H9 (cell line): ENCODE results near the gene PRDX3. TPM values are rescaled to one million over a fixed set of nuclear protein-coding genes. Genes with fewer than 3 reads are reported as not detected.

Experiments
- DNase-seq: peaks from one replicate; pipeline ENCODE4 v3.0.0-alpha.2; 2017
- H2AFZ ChIP-seq: one replicate; pipeline ENCODE4 v1.6.1; 2013; ENCODE audit warnings: mild to moderate bottlenecking, low read length, control low read depth, moderate library complexity
- H2AK5ac ChIP-seq: 2 replicates; pipeline ENCODE4 v1.6.1; 2013; ENCODE audit warnings: low read length, control low read depth, mixed read lengths; ENCODE audit not compliant: insufficient read length
- H2BK120ac ChIP-seq: one replicate; pipeline ENCODE4 v1.6.1; 2013; ENCODE audit warnings: low read depth, mild to moderate bottlenecking, low read length, control low read depth, inconsistent platforms; ENCODE audit not compliant: poor library complexity, severe bottlenecking
- H2BK12ac ChIP-seq: 2 replicates; pipeline ENCODE4 v1.6.1; 2013; ENCODE audit warnings: low read length, control low read depth, mixed read lengths, low read depth; ENCODE audit not compliant: insufficient read length
- H2BK15ac ChIP-seq: 2 replicates; pipeline ENCODE4 v1.6.1; 2013; ENCODE audit warnings: low read depth, low read length, control low read depth
- H2BK20ac ChIP-seq: one replicate; pipeline ENCODE4 v1.6.1; 2013; ENCODE audit warnings: low read depth, mild to moderate bottlenecking, low read length, control low read depth, inconsistent platforms; ENCODE audit not compliant: poor library complexity, severe bottlenecking
- H2BK5ac ChIP-seq: 2 replicates; pipeline ENCODE4 v1.6.1; 2013; ENCODE audit warnings: low read length, control low read depth, mixed read lengths; ENCODE audit not compliant: insufficient read length
- H3K14ac ChIP-seq: 2 replicates; pipeline ENCODE4 v1.6.1; 2013; ENCODE audit warnings: low read length, control low read depth; ENCODE audit not compliant: insufficient read depth
- H3K18ac ChIP-seq: 2 replicates; pipeline ENCODE4 v1.6.1; 2013; ENCODE audit warnings: low read depth, mild to moderate bottlenecking, mixed read lengths, low read length, control low read depth; ENCODE audit not compliant: insufficient read length
- H3K23ac ChIP-seq: 2 replicates; pipeline ENCODE4 v1.6.1; 2013; ENCODE audit warnings: low read length, control low read depth, mixed read lengths, low read depth; ENCODE audit not compliant: insufficient read length
- H3K23me2 ChIP-seq: 2 replicates; pipeline ENCODE4 v1.6.1; 2013; ENCODE audit warnings: low read depth, mild to moderate bottlenecking, mixed read lengths, low read length, control low read depth; ENCODE audit not compliant: insufficient read length, poor library complexity, severe bottlenecking
- H3K27ac ChIP-seq: 2 replicates; pipeline ENCODE4 v1.5.1; 2013; ENCODE audit warnings: low read length, control low read depth, mixed read lengths, low read depth; ENCODE audit not compliant: insufficient read length
- H3K27me3 ChIP-seq: 2 replicates; pipeline ENCODE4 v1.6.1; 2013; ENCODE audit warnings: low read length, control low read depth, inconsistent platforms; ENCODE audit not compliant: insufficient read depth
- H3K4ac ChIP-seq: 2 replicates; pipeline ENCODE4 v1.6.1; 2013; ENCODE audit warnings: low read depth, mild to moderate bottlenecking, control low read depth, inconsistent platforms, low read length, moderate library complexity
- H3K4me1 ChIP-seq: 2 replicates; pipeline ENCODE4 v1.6.1; 2013; ENCODE audit warnings: low read length, control low read depth, inconsistent platforms; ENCODE audit not compliant: insufficient read depth
- H3K4me2 ChIP-seq: 2 replicates; pipeline ENCODE4 v1.6.1; 2013; ENCODE audit warnings: low read length, control low read depth, mixed read lengths; ENCODE audit not compliant: insufficient read length, insufficient read depth
- H3K56ac ChIP-seq: 2 replicates; pipeline ENCODE4 v1.6.1; 2013; ENCODE audit warnings: low read depth, mild to moderate bottlenecking, mixed read lengths, low read length, control low read depth; ENCODE audit not compliant: insufficient read length
- H3K79me1 ChIP-seq: 2 replicates; pipeline ENCODE4 v1.6.1; 2013; ENCODE audit warnings: low read depth, mild to moderate bottlenecking, moderate library complexity, low read length, control low read depth, inconsistent platforms; ENCODE audit not compliant: insufficient read depth, poor library complexity, severe bottlenecking
- H3K79me2 ChIP-seq: 2 replicates; pipeline ENCODE4 v1.6.1; 2013; ENCODE audit warnings: low read length, control low read depth, inconsistent platforms; ENCODE audit not compliant: insufficient read depth
- H3K9ac ChIP-seq: 2 replicates; pipeline ENCODE4 v1.6.1; 2013; ENCODE audit warnings: low read length, control low read depth, mixed read lengths; ENCODE audit not compliant: insufficient read length; ENCODE audit errors: extremely low read depth
- H3K9me3 ChIP-seq: one replicate; pipeline ENCODE4 v1.6.1; 2013; ENCODE audit warnings: low read depth, low read length, inconsistent platforms; ENCODE audit not compliant: control insufficient read depth
- H3T11ph ChIP-seq: one replicate; pipeline ENCODE4 v1.6.1; 2013; ENCODE audit warnings: mild to moderate bottlenecking, low read length, control low read depth, inconsistent platforms
- H4K20me1 ChIP-seq: one replicate; pipeline ENCODE4 v1.6.1; 2013; ENCODE audit not compliant: control insufficient read depth, insufficient read length, insufficient read depth
- H4K5ac ChIP-seq: 2 replicates; pipeline ENCODE4 v1.6.1; 2013; ENCODE audit warnings: low read depth, mild to moderate bottlenecking, mixed read lengths, low read length, control low read depth; ENCODE audit not compliant: insufficient read length
- H4K8ac ChIP-seq: replicated peaks from 2 replicates; pipeline ENCODE4 v1.6.1; 2013; ENCODE audit warnings: low read length, control low read depth, mixed read lengths, low read depth; ENCODE audit not compliant: insufficient read length
- H4K91ac ChIP-seq: 2 replicates; pipeline ENCODE4 v1.6.1; 2013; ENCODE audit warnings: low read depth, mild to moderate bottlenecking, moderate library complexity, mixed read lengths, low read length, control low read depth; ENCODE audit not compliant: insufficient read length
- H3K27ac Mint-ChIP-seq, 3 experiments: 2 replicates in 2 of 3; 3 replicates in 1 of 3; pipeline ENCODE4 v1.8.0; 2020 to 2021; ENCODE audit warnings: mixed read lengths in 3 of 3, mild to moderate bottlenecking in 1 of 3, moderate library complexity in 1 of 3
- H3K27me3 Mint-ChIP-seq: 2 replicates; pipeline ENCODE4 v1.8.0; 2021; ENCODE audit warnings: low read depth, mild to moderate bottlenecking, moderate library complexity, mixed read lengths
- H3K36me3 Mint-ChIP-seq, 3 experiments: 2 replicates in 2 of 3; 3 replicates in 1 of 3; pipeline ENCODE4 v1.8.0; 2020 to 2021; ENCODE audit warnings: low read depth in 3 of 3, mixed read lengths in 3 of 3; ENCODE audit not compliant: insufficient read depth in 1 of 3
- H3K4me1 Mint-ChIP-seq, 2 experiments: 2 replicates each; pipeline ENCODE4 v1.8.0; 2020; ENCODE audit warnings: mixed read lengths in 2 of 2
- H3K4me3 Mint-ChIP-seq, 2 experiments: 2 replicates in 1 of 2; 3 replicates in 1 of 2; pipeline ENCODE4 v1.8.0; 2020 to 2021; ENCODE audit warnings: mild to moderate bottlenecking in 2 of 2, mixed read lengths in 2 of 2, moderate library complexity in 1 of 2
- H3K9me3 Mint-ChIP-seq, 2 experiments: 2 replicates in 1 of 2; 3 replicates in 1 of 2; pipeline ENCODE4 v1.8.0; 2020; ENCODE audit warnings: mild to moderate bottlenecking in 2 of 2, mixed read lengths in 2 of 2, moderate library complexity in 1 of 2
- CTCF ChIP-seq: fragments of 200-600 bp; sonication (generic); conservative IDR thresholded peaks from 3 replicates; pipeline ENCODE4 v1.8.0; 2021; ENCODE audit warnings: antibody characterized with exemption, mild to moderate bottlenecking
- WGBS: extraction: QIAGEN DNeasy Blood & Tissue Kit; methylation state at CpG from one replicate; pipeline ENCODE4 v1.1.7; 2013; ENCODE audit warnings: missing lambda C conversion rate, low lambda C conversion rate, mixed read lengths; ENCODE audit not compliant: insufficient read length; ENCODE audit errors: extremely low coverage; 5-methylcytosine and 5-hydroxymethylcytosine counted together
- total RNA-seq: library from RNA; stranded (reverse); gene quantifications from 2 replicates; pipeline ENCODE4 v1.2.1, GENCODE V29; 2021

The PRDX3 gene
- total RNA-seq, 1 experiment from 2014 or later: 181 TPM

- H3K4me3 Mint-ChIP-seq: no peak overlapping the region
These were observed 46.6 kb upstream of the PRDX3 start for GRCh38 chr10:119225083-119225658.

More at GRCh38 chr10:119225083-119225658, 46.6 kb upstream of the PRDX3 start:
- Mint-ChIP-seq H3K36me3 (no peaks in the 10 kb centered on the region), H3K9me3 (no peaks in the 10 kb centered on the region), H3K4me1 (peaks cover 16 to 17% of the 10 kb centered on the region in 2 experiments), H3K27me3 (no peaks in the 10 kb centered on the region), H3K27ac (no peak overlapping the region; a peak in 1 of 7 replicates)
- no peak overlapping the region for H3K9ac ChIP-seq
- H3K56ac ChIP-seq: no peak overlapping the region
- no peak overlapping the region for H2BK5ac ChIP-seq
- no peak overlapping the region for H2BK120ac ChIP-seq
- H4K8ac ChIP-seq: no peak overlapping the region
- no peak overlapping the region for H4K91ac ChIP-seq
- no peak overlapping the region for H2AK5ac ChIP-seq
- H2BK12ac ChIP-seq: no peak overlapping the region
- no peaks in the 10 kb centered on the region for H3K79me2 ChIP-seq
- no peak overlapping the region for H2BK20ac ChIP-seq
- no peak for TF ChIP-seq CTCF
- peaks cover 5% of the 10 kb centered on the region; the same call in 1 of the 2 replicates for H3K4me1 ChIP-seq
- no peak overlapping the region for H2BK15ac ChIP-seq
- no peak overlapping the region for H3K27ac ChIP-seq
- no peaks in the 10 kb centered on the region for H3K23me2 ChIP-seq
- H3K27me3 ChIP-seq: no peaks in the 10 kb centered on the region
- no peak overlapping the region for H4K5ac ChIP-seq
- no peak for DNase-seq
- H3K4ac ChIP-seq: no peak overlapping the region
- no peak overlapping the region for H3K18ac ChIP-seq
- no peaks in the 10 kb centered on the region for H3K79me1 ChIP-seq
- no CpG with 5 or more reads among the region's 4 CpGs for WGBS
- H3K14ac ChIP-seq: no peak overlapping the region
- no peak overlapping the region for H3T11ph ChIP-seq
- H3K4me2 ChIP-seq: no peak overlapping the region
- H3K23ac ChIP-seq: no peak overlapping the region
- H4K20me1 ChIP-seq: no peaks in the 10 kb centered on the region
- H2AFZ ChIP-seq: no peak overlapping the region
- H3K9me3 ChIP-seq: no peaks in the 10 kb centered on the region
